Activated naive CD8-positive, alpha-beta T cell treated with anti-CD3 and anti-CD28 coated beads, Interleukin-2, amount 50 U/mL, for 16 hours (primary cell): Measurements from ENCODE around the gene ARL4D.
"Not testable (repeated sequence)": the region's sequence is repeated elsewhere in the genome, so short reads cannot be mapped to it uniquely, and the experiment has no call there.

Experiments
- DNase-seq: peaks from one replicate; pipeline ENCODE4 v3.0.0-alpha.2; 2020; ENCODE audit warnings: low read depth, low spot score

The ARL4D gene, protein sequence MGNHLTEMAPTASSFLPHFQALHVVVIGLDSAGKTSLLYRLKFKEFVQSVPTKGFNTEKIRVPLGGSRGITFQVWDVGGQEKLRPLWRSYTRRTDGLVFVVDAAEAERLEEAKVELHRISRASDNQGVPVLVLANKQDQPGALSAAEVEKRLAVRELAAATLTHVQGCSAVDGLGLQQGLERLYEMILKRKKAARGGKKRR

GRCh38 chr17:43398724-43399595 is at the start of gene ARL4D:
ARL4D (plus strand) TSS chr17:43398993; CDS start chr17:43399733, 740 bp downstream.
- DNase-seq: peak; percentile 59

GRCh38 chr17:43349142-43349541 is 49.7 kb upstream of the ARL4D start:
- no peak for DNase-seq

- no peak for DNase-seq
These were observed 47.9 kb upstream of the ARL4D start for GRCh38 chr17:43350888-43351361.

DNA sequence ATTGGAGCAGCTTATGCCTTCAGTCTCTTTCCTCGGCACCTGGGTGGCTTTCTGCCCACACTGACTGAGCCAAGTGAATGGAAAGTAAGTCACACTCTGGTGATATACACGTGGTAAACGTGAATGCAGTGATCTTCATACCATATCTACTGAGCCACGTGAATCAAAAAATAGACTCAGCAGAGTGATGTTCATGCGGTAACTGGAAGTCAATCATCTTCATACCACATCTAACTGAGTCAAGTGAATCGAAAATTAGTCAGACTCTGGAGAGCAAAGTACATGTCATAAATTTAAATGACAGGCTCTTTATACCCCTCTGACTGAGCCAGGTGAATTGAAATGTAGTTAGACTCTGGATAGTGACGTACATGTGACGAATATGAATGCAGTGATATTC is 47.1 kb upstream of the ARL4D start:
- DNase-seq: no peak

DNA sequence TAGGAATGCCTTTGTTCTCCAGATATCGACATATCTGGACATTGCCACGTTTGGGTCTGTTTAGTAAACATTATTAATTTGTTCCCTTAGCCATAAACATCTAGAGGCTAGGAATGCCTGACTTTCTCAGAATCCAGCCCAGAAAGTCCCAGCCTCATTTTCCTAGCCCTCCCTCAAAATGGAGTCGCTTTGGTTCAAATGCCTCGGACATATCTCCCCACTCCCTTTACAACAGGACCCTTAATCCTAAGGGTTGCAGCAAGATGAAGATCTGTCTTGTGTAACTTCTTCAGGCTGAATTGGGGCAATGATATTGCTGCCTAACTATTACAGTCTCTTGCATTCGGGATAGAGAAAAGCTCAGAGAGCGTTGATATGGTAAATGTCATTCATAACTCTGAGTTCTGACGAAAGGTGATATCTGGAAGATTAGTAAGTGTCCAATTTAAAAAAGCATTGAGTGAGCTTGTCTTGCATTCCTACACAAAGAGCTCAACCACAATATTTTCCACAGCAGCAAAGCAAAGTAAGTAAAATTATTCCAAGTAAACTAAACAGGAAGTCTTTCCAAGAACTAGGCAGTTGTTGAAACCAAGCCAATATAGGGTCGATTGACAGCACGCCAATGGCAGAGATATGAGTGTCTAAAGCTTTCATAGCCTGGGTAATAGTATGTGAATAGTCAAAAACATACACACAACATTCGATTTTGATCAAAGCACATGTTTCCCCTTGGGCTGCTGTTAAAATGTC is 46.0 kb upstream of the ARL4D start:
- DNase-seq: no peak

GRCh38 chr17:43353393-43353792 is 45.4 kb upstream of the ARL4D start:
- no peak for DNase-seq

DNA sequence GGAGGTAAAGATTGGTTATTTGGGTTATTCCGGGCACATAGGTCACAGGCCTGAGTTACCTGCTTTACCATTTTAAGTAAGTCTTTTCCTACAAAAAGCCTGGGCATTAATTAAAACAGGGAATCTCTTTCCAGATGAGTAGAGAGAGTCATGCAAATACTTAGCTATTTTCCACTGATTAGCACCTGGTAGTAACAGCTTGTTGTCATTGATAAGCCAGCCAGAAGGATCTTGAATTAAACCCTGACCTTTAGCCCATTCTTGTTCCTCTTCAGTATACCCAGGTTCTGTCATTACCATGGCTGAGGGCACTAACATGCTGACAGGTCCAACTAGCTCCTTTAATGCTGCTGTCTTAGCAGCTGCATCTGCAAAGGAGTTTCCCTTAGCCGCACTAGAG is 44.4 kb upstream of the ARL4D start:
- no peak for DNase-seq

DNA sequence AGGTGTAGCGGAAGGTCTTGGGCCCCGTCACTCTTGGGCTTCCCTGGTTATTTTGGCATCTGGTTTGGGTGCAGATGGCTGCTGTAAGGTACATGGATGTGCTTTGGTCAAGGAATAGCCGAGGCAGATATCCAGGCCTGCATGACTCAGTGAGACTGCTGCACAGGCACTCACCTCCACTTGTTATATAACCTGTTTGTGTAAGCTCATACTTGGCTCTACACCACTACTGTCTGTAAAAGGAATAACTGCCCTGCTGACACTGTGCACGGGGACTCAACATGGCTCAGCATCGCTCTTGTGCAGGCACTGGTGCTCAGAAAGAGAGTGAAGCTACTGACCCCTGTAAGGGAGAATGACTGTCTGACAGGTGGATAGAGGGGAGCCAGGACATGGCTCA is 42.3 kb upstream of the ARL4D start:
- no peak for DNase-seq

DNA sequence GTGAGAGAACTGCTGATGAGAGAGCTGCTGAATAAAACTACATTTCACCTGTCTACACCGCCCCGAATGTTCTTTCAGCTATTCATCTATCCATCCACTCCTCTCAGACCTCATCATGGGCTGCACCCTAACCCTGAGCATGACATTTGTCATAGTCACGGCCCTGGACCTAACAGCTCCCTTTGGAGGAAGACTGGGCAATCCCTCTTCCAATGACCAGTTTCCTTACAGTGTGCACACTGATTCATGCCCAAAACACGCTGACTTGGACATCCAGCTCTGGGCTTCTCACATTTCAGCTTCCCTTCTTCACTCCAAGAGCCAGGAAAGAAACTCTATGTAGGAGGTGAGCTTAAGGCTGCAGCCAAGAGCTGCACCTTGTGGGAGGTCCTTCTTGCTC is 41.8 kb upstream of the ARL4D start:
- no peak for DNase-seq

DNA sequence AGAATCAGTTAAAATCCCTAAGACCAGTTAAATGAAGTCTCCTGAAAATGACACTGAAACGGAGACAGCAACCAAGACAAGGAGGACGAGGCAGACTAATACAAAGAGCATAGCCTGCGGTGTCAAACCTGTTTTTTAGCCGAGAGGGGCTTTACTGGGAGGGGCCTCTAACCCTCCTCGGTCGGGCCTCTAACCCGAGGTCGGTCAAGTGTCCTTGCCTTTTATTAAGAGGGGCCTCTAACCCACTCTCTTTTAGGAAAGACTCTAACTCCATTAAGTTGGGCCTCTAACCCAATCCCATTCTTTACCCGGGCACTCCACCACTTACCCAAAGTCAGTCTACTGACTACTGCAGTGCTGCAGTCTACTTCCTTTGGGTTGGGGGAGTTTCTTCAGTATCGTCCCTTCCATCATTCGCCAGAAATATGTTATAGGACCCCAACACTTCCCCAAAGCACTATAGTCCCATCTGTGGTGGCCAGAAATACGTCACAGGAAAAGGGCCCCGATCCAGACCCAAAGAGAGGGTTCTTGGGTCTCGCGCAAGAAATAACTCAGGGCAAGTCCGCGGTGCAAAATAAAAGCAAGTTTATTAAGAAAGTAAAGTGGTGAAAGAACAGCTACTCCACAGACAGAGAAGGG is 39.2 kb upstream of the ARL4D start:
- no peak for DNase-seq

- DNase-seq: peak; percentile 58
These were observed 38.4 kb upstream of the ARL4D start for GRCh38 chr17:43360376-43360738.

DNA sequence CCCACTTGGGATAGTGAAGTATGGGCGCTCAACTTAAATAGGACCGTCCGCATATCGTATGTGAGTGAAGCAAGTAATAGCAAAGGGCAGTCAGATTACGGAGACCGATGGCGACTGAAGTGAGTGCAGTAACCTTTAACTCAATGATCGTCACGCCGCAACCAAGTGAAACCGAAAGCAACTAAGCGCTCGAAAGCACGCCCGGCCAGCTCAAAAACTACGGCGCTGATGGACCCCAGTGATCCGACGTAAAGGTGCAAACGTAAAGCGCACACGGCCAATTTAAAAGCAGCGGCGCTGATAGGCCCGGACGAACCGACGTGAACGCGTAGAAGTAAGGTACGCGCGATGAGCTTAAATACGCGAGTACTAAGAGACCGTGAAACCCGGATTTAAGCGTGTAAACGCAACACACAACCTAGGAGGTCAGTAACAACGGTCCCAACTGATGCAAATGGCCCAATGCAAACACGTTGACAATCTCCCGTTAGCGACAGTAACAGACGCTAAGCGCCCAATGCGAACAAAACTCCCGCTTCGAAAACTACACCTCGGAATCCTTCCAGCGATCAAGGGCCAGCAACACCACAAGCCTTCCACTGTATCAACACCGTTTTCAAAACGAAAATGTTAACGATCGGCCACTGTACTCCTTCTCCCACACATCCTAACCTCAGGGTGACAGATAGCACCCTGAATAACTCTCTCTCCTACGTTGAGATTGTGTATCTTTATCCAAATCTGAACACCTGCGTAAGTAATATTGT is 37.9 kb upstream of the ARL4D start:
- DNase-seq: peak; percentile 79

GRCh38 chr17:43363181-43363925 is 35.4 kb upstream of the ARL4D start:
- no peak for DNase-seq

DNA sequence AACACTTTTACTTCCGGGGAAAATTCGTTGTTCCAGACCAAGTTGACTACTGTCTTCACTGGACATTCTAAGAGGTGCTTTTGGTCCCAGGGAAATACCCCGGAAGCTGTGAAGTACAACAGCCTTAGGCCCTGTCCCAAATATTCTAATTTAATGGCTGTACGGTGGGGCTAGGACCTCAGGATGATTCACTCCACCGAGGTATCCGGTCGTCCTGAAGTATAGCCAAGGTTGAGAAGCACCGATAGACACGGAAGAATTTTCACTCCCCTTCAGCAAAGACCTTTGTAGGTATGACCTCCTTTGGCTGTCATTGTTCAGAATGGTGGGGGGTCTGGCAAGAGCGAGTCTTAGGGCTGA is 34.9 kb upstream of the ARL4D start:
- no peak for DNase-seq

- DNase-seq: no peak
These were observed 33.4 kb upstream of the ARL4D start for GRCh38 chr17:43365356-43365755.

DNA sequence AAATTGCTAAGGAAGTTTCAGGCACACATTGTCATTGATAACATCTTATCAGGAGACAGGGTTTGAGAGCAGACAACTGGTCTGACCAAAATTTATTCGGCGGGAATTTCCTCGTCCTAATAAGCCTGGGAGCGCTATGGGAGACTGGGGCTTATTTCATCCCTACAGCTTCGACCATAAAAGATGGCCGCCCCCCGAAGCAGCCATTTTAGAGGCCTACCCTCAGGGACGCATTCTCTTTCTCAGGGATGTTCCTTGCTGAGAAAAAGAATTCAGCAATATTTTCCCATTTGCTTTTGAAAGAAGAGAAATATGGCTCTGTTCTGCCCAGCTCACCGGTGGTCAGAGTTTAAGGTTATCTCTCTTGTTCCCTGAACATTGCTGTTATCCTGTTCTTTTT is 32.9 kb upstream of the ARL4D start:
- DNase-seq: not testable (repeated sequence)

DNA sequence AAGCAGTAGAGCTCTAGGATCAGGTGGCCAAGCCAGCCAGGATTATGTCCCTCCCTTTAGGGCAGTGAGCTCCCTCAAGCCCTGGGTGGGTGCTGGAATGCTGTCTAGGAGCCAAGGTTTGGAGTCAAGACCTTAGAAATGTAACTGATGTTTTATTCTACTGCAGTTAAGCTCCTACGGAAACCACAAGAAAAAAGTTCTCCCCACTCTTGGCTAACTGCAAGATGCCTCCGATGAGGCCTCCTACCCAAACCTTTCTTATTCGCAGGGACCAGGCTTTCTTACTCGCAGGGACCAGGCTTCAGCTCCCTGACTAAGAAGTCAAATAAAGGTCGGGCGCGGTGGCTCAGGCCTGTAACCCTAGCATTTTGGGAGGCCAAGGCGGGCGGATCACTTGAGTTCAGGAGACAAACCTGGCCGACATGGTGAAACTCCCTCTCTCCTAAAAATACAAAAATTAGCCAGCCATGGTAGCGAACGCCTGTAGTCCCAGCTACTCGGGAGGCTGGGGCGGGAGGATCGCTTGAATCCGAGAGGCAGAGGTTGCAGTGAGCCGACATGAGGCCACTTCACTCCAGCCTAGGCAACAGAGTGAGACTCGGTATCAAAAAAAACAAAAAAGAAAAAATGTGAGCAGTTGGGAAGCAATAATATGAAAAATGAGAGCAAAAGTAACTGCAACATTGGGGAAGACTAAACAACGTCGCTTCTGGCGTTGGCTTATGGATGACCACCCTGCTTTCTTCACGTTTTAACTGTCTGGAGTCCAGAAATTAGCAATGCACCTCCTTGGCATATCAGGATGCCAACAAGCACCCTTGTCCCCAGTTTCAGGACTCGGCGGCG is 31.7 kb upstream of the ARL4D start:
- no peak for DNase-seq

DNA sequence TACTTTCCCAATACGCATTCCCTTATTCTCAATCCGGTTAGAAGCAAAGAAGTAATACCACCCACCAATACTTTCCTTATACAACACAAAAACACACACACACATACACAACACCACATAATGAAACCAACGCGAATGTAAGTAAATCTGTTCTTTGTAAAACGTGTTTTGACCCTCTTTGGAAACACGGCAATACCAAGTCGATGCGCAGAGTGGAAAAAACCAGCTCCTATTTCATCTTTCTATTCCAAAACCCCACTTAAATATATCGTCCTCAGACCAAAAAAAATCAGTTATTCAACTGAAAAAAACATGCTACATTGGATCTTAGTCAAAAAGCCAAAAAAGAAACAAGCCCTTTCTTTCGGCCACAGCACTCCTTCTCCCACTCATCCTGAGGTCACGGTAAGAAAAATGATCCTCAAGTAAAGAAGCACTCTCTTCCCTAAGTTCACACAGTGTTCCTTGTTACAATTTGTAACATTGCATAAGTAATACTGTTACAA is 31.0 kb upstream of the ARL4D start:
- no peak for DNase-seq

DNA sequence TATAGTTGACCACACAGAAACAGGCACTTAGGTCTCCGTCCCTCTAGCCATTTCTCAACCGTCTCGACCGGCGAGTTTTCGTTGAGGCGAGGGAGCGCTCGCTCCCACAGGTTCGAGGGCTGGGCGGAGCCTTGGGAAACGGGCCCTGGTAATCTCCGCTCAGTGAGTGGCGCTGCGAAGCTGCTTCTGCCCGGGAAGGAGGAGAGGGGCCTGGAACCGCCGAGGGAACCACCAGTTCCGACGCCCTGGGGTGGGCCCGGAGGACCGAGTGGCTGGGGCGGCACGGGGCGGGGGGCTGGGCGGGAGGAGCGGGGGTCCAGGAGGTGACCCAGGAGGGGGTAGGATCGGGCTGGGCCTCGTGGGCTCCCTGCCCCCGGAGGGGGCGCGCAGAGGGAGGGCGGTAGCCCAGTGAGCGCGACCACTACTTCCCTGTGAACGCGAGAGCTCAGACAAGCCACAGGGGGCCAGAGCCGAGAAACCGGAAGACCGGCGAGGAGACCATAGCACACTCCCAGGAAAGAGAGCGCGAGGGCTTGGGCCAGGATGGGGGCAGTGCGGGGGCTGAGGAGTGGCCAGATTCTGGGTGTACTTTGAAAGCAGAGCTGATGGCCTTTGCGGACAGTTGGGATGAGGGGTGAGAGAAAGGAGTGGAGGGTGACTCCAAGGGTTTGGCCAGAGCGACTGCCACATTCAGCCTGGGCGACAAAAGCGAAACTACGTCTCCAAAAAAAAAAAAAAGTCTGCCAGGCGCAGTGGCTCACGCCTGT is 29.9 kb upstream of the ARL4D start:
- DNase-seq: no peak
